Measurements from ENCODE around the gene FBL. TPM values are rescaled to one million over a fixed set of nuclear protein-coding genes. Genes with fewer than 3 reads are reported as not detected.

Gene FBL
- polyA plus RNA-seq, 1 donor (not counting 4 experiments of a cell fraction or from before 2014, with no cell fraction given): 357 TPM

DNA sequence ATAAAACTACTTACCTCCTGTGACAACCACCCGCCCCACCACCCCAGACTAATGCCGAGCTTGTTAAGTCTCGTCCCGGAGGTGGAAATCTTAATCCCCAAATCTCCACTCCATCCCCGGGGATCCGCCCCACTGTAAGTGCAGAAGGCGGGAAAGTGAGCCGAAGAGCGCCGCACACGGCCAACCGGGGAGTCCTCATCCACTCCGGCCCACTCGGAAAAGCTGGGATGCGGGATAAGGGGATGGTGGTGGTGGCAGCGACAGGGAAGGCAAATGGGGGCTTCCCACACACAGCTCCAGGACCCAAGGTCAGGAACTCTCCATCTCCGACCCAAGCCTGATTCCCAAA is 621 bp downstream of the FBL start:
- Histone ChIP-seq H3K36me3 (ENCODE audit: control insufficient read depth in 2 of 2, extremely low read depth in 1 of 2, insufficient read depth in 2 of 2, low read length in 2 of 2) (peaks cover 0 to 3% of the 10 kb centered on the region in 2 experiments), H3K9ac (ENCODE audit: control insufficient read depth, extremely low read depth, insufficient read depth, low read length) (peak overlapping the region; percentile 92), H3K27me3 (ENCODE audit: control insufficient read depth, extremely low read depth, insufficient read depth, low read length) (no peaks in the 10 kb centered on the region), H3K4me1 (ENCODE audit: control insufficient read depth, extremely low read depth, insufficient read depth, low read length) (peaks cover 36% of the 10 kb centered on the region), H3K9me3 (ENCODE audit: control insufficient read depth, low read depth, low read length) (no peaks in the 10 kb centered on the region), H3K9me1 (ENCODE audit: control insufficient read depth, extremely low read depth, insufficient read depth, low read length) (no peaks in the 10 kb centered on the region), H3K4me2 (ENCODE audit: control insufficient read depth, extremely low read depth, insufficient read depth, low read depth, low read length) (peak overlapping the region; percentile 97), H3K79me2 (ENCODE audit: control insufficient read depth, insufficient read depth, low read length) (peaks cover 55% of the 10 kb centered on the region), H3K4me3 (ENCODE audit: control insufficient read depth in 2 of 3, extremely low read depth in 1 of 3, insufficient read depth in 2 of 3, low read depth in 1 of 3, low read length in 3 of 3) (peak overlapping the region; percentile 86 to 95 (median 86)), H2AFZ (ENCODE audit: control insufficient read depth, low read length) (peak overlapping the region; percentile 55), H3K27ac (ENCODE audit: control insufficient read depth, insufficient read depth, low read length) (peak overlapping the region; percentile 86), H4K20me1 (ENCODE audit: control insufficient read depth, extremely low read depth, insufficient read depth, low read length) (peaks cover 4% of the 10 kb centered on the region)
- FAIRE-seq: no peak
- dilution Hi-C loops (cut with MboI; ENCODE audit: extremely low pct_ligation_motif_present, low sequenced_read_pairs): no loop called here
- DNase-seq (ENCODE audit: low read depth, low spot score): no peak
- TF ChIP-seq, protein P1, sequence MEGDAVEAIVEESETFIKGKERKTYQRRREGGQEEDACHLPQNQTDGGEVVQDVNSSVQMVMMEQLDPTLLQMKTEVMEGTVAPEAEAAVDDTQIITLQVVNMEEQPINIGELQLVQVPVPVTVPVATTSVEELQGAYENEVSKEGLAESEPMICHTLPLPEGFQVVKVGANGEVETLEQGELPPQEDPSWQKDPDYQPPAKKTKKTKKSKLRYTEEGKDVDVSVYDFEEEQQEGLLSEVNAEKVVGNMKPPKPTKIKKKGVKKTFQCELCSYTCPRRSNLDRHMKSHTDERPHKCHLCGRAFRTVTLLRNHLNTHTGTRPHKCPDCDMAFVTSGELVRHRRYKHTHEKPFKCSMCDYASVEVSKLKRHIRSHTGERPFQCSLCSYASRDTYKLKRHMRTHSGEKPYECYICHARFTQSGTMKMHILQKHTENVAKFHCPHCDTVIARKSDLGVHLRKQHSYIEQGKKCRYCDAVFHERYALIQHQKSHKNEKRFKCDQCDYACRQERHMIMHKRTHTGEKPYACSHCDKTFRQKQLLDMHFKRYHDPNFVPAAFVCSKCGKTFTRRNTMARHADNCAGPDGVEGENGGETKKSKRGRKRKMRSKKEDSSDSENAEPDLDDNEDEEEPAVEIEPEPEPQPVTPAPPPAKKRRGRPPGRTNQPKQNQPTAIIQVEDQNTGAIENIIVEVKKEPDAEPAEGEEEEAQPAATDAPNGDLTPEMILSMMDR (optimal IDR thresholded peaks at IDR 0.05 in 1 of 3, IDR thresholded peaks at IDR 0.05 in 1 of 3, conservative IDR thresholded peaks at IDR 0.05 in 1 of 3; ENCODE audit: extremely low read depth in 1 of 3, insufficient read depth in 2 of 3, low read length in 3 of 3): peak in 1 of 3 experiments; percentile 31
- no peak for TF ChIP-seq EZH2 (IDR thresholded peaks at IDR 0.05; ENCODE audit: low read length)

GRCh38 chr19:39845172-39845571 is 1.0 kb downstream of the FBL start:
- Histone ChIP-seq H3K36me3 (ENCODE audit: control insufficient read depth in 2 of 2, extremely low read depth in 1 of 2, insufficient read depth in 2 of 2, low read length in 2 of 2) (peaks cover 2 to 6% of the 10 kb centered on the region in 2 experiments), H3K4me2 (ENCODE audit: control insufficient read depth, extremely low read depth, insufficient read depth, low read depth, low read length) (peak overlapping the region; percentile 97), H4K20me1 (ENCODE audit: control insufficient read depth, extremely low read depth, insufficient read depth, low read length) (peaks cover 4% of the 10 kb centered on the region), H3K27me3 (ENCODE audit: control insufficient read depth, extremely low read depth, insufficient read depth, low read length) (no peaks in the 10 kb centered on the region), H3K4me1 (ENCODE audit: control insufficient read depth, extremely low read depth, insufficient read depth, low read length) (peaks cover 36% of the 10 kb centered on the region), H3K79me2 (ENCODE audit: control insufficient read depth, insufficient read depth, low read length) (peaks cover 58% of the 10 kb centered on the region), H3K9ac (ENCODE audit: control insufficient read depth, extremely low read depth, insufficient read depth, low read length) (peak overlapping the region; percentile 92), H3K4me3 (ENCODE audit: control insufficient read depth in 2 of 3, extremely low read depth in 1 of 3, insufficient read depth in 2 of 3, low read depth in 1 of 3, low read length in 3 of 3) (peak overlapping the region; percentile 86 to 95 (median 86)), H3K27ac (ENCODE audit: control insufficient read depth, insufficient read depth, low read length) (peak overlapping the region; percentile 86), H3K9me1 (ENCODE audit: control insufficient read depth, extremely low read depth, insufficient read depth, low read length) (no peaks in the 10 kb centered on the region), H2AFZ (ENCODE audit: control insufficient read depth, low read length) (no peak overlapping the region), H3K9me3 (ENCODE audit: control insufficient read depth, low read depth, low read length) (no peaks in the 10 kb centered on the region)
- no peak for TF ChIP-seq EZH2 (IDR thresholded peaks at IDR 0.05; ENCODE audit: low read length)
- TF ChIP-seq, protein P1 (optimal IDR thresholded peaks at IDR 0.05 in 1 of 3, IDR thresholded peaks at IDR 0.05 in 1 of 3, conservative IDR thresholded peaks at IDR 0.05 in 1 of 3; ENCODE audit: extremely low read depth in 1 of 3, insufficient read depth in 2 of 3, low read length in 3 of 3): no peak
- no peak for DNase-seq (ENCODE audit: low read depth, low spot score)
- FAIRE-seq: no peak
- dilution Hi-C loops (cut with MboI; ENCODE audit: extremely low pct_ligation_motif_present, low sequenced_read_pairs): no loop called here

All from keratinocyte (primary cell).